ENCODE results near the gene C1orf116.

C1orf116 gene

GRCh38 chr1:207030522-207031009, 2.0 kb downstream of the C1orf116 start:
- TF ChIP-seq CTCF (conservative IDR thresholded peaks at IDR 0.05; ENCODE audit: low read length): no peak
- no peak overlapping the region for H3K4me3 ChIP-seq (ENCODE audit: low read length)
- no peak for DNase-seq (ENCODE audit: low read depth)

- no peak for DNase-seq (ENCODE audit: low read depth)
- H3K4me3 ChIP-seq (ENCODE audit: low read length): no peak overlapping the region
- no peak for TF ChIP-seq CTCF (conservative IDR thresholded peaks at IDR 0.05; ENCODE audit: low read length)
Measured at GRCh38 chr1:207029701-207030521, 2.6 kb downstream of the C1orf116 start.

- no peak for DNase-seq (ENCODE audit: low read depth)
- H3K4me3 ChIP-seq (ENCODE audit: low read length): no peak overlapping the region
- TF ChIP-seq CTCF (conservative IDR thresholded peaks at IDR 0.05; ENCODE audit: low read length): no peak
Measured at GRCh38 chr1:207028884-207029650, 3.5 kb downstream of the C1orf116 start.

- no peak for DNase-seq (ENCODE audit: low read depth)
- no peak for TF ChIP-seq CTCF (conservative IDR thresholded peaks at IDR 0.05; ENCODE audit: low read length)
- no peak overlapping the region for H3K4me3 ChIP-seq (ENCODE audit: low read length)
Measured at GRCh38 chr1:207027921-207028320, 4.6 kb downstream of the C1orf116 start.

- H3K4me3 ChIP-seq (ENCODE audit: low read length): no peak overlapping the region
- DNase-seq (ENCODE audit: low read depth): no peak
- no peak for TF ChIP-seq CTCF (conservative IDR thresholded peaks at IDR 0.05; ENCODE audit: low read length)
Measured at GRCh38 chr1:207027206-207027777, 5.3 kb downstream of the C1orf116 start.

GRCh38 chr1:207026104-207026534, 6.4 kb downstream of the C1orf116 start:
- TF ChIP-seq CTCF (conservative IDR thresholded peaks at IDR 0.05; ENCODE audit: low read length): no peak
- no peak overlapping the region for H3K4me3 ChIP-seq (ENCODE audit: low read length)
- DNase-seq (ENCODE audit: low read depth): peak; percentile 37
